Measurements from ENCODE around the gene SLC10A1. TPM values are rescaled to one million over a fixed set of nuclear protein-coding genes. Genes with fewer than 3 reads are reported as not detected.

Gene SLC10A1
- total and polyA plus RNA-seq, 2 experiments from 2014 or later = not detected

GRCh38 chr14:69727860-69728259, 69.2 kb downstream of the SLC10A1 start:
- in situ Hi-C loops (cut with MboI) = loop anchor here (10.0 kb wide), 1 partner anchor 143 kb away; no protein-coding TSS in a partner anchor
- no peak for TF ChIP-seq EZH2phosphoT487 (IDR thresholded peaks at IDR 0.05; ENCODE audit: insufficient read depth, low read depth)
- no peak for TF ChIP-seq EZH2 (IDR thresholded peaks at IDR 0.05; ENCODE audit: insufficient read depth, poor library complexity, severe bottlenecking)

GRCh38 chr14:69726761-69727511, 70.1 kb downstream of the SLC10A1 start:
- in situ Hi-C loops (cut with MboI) = loop anchor here (10.0 kb wide), 1 partner anchor 142 kb away; no protein-coding TSS in a partner anchor
- no peaks in the 10 kb centered on the region for H4K20me1 ChIP-seq (ENCODE audit: insufficient read depth)
- H3K4me1 ChIP-seq (ENCODE audit: insufficient read depth) = no peaks in the 10 kb centered on the region
- TF ChIP-seq EZH2 (IDR thresholded peaks at IDR 0.05; ENCODE audit: insufficient read depth, poor library complexity, severe bottlenecking) (no peak), EZH2phosphoT487 (IDR thresholded peaks at IDR 0.05; ENCODE audit: insufficient read depth, low read depth) (no peak)
- peak overlapping the region; percentile 63 for H3K4me3 ChIP-seq
- H2AFZ ChIP-seq = peak overlapping the region; percentile 86
- no peaks in the 10 kb centered on the region for H3F3A ChIP-seq (ENCODE audit: insufficient read depth)
- H3K9ac ChIP-seq = peak overlapping the region; percentile 76
- H3K9me3 ChIP-seq (ENCODE audit: low read depth) = no peaks in the 10 kb centered on the region
- peak overlapping the region; percentile 79 for H3K4me2 ChIP-seq (ENCODE audit: unreplicated experiment)
- no peaks in the 10 kb centered on the region for H3K9me2 ChIP-seq (ENCODE audit: insufficient read depth)
- 3 to 4% methylated on average over 40 to 51 of the region's 51 CpGs for WGBS, 2 experiments (ENCODE audit: low coverage in 1 of 2, low lambda C conversion rate in 2 of 2, missing lambda C conversion rate in 2 of 2)
- H3K27me3 ChIP-seq (replicated peaks; ENCODE audit: insufficient read depth) = no peaks in the 10 kb centered on the region
- H3K27ac ChIP-seq = no peak overlapping the region
- peak; percentile 84 for DNase-seq
- no peaks in the 10 kb centered on the region for H3K36me3 ChIP-seq (ENCODE audit: low read depth)
- no peaks in the 10 kb centered on the region for H3K79me2 ChIP-seq (ENCODE audit: insufficient read depth)

More at GRCh38 chr14:69727860-69728259, 69.2 kb downstream of the SLC10A1 start:
- Histone ChIP-seq H3K27ac (no peak overlapping the region), H3K9me3 (ENCODE audit: low read depth) (no peaks in the 10 kb centered on the region), H3F3A (ENCODE audit: insufficient read depth) (no peaks in the 10 kb centered on the region), H3K27me3 (replicated peaks; ENCODE audit: insufficient read depth) (no peaks in the 10 kb centered on the region), H3K9me2 (ENCODE audit: insufficient read depth) (no peaks in the 10 kb centered on the region), H3K79me2 (ENCODE audit: insufficient read depth) (no peaks in the 10 kb centered on the region), H3K4me2 (ENCODE audit: unreplicated experiment) (no peak overlapping the region), H3K4me1 (ENCODE audit: insufficient read depth) (no peaks in the 10 kb centered on the region), H3K4me3 (no peak overlapping the region), H2AFZ (peak overlapping the region; percentile 86), H4K20me1 (ENCODE audit: insufficient read depth) (no peaks in the 10 kb centered on the region), H3K36me3 (ENCODE audit: low read depth) (no peaks in the 10 kb centered on the region), H3K9ac (no peak overlapping the region)
- 70 to 75% methylated on average over 4 of the region's 4 CpGs for WGBS, 2 experiments (ENCODE audit: low coverage in 1 of 2, low lambda C conversion rate in 2 of 2, missing lambda C conversion rate in 2 of 2)
- DNase-seq = no peak

Small RNAs within 50 kb of the gene (small RNA-seq; reads per million reads assigned to genes)
- not detected for gene RF00614 (ENCODE audit: low read depth, low replicate concordance)

Other genes starting within 250 kb of the SLC10A1 start
- not detected in 2 replicates for gene CCDC177, start 222.4 kb downstream of the SLC10A1 start, total RNA-seq (2014; rRNA removed; shearing (Covaris generic))
- not detected in 2 replicates for gene CCDC177, start 222.4 kb downstream of the SLC10A1 start, polyA plus RNA-seq (2016; fragmentation: Nextera tagmentation; extraction: Ambion mirVana)
- gene SUSD6, start 185.6 kb downstream of the SLC10A1 start, total RNA-seq (2014; rRNA removed; shearing (Covaris generic)) = 12.2 and 15.6 TPM in 2 replicates
- gene SUSD6, start 185.6 kb downstream of the SLC10A1 start, polyA plus RNA-seq (2016; fragmentation: Nextera tagmentation; extraction: Ambion mirVana) = 23.2 and 24.1 TPM in 2 replicates
- 112 and 125 TPM in 2 replicates for gene SRSF5, start 30.1 kb downstream of the SLC10A1 start, total RNA-seq (2014; rRNA removed; shearing (Covaris generic))
- gene SRSF5, start 30.1 kb downstream of the SLC10A1 start, polyA plus RNA-seq (2016; fragmentation: Nextera tagmentation; extraction: Ambion mirVana) = 207 and 227 TPM in 2 replicates
- 3.5 and 4.6 TPM in 2 replicates for gene SMOC1, start 82.2 kb upstream of the SLC10A1 start, total RNA-seq (2014; rRNA removed; shearing (Covaris generic))
- 0.70 and 1.3 TPM in 2 replicates for gene SMOC1, start 82.2 kb upstream of the SLC10A1 start, polyA plus RNA-seq (2016; fragmentation: Nextera tagmentation; extraction: Ambion mirVana)

Data from GM23248 (cell line).